GM19372 (cell line): ENCODE results near the gene KRTAP29-1.

Experiments used
- ATAC-seq: cut with Tn5 transposase; IDR thresholded peaks from one replicate; pipeline ENCODE4 v1.9.1; 2021; ENCODE audit warnings: mild to moderate bottlenecking, low read depth, moderate library complexity; ENCODE audit not compliant: unreplicated experiment

Gene KRTAP29-1

GRCh38 chr17:41254861-41255260 is 47.8 kb downstream of the KRTAP29-1 start:
- ATAC-seq = no peak
